Measurements from ENCODE around the gene STRA6. TPM values are rescaled to one million over a fixed set of nuclear protein-coding genes. Genes with fewer than 3 reads are reported as not detected.

STRA6 gene
- polyA plus RNA-seq, 1 experiment = 10.9 TPM

DNA sequence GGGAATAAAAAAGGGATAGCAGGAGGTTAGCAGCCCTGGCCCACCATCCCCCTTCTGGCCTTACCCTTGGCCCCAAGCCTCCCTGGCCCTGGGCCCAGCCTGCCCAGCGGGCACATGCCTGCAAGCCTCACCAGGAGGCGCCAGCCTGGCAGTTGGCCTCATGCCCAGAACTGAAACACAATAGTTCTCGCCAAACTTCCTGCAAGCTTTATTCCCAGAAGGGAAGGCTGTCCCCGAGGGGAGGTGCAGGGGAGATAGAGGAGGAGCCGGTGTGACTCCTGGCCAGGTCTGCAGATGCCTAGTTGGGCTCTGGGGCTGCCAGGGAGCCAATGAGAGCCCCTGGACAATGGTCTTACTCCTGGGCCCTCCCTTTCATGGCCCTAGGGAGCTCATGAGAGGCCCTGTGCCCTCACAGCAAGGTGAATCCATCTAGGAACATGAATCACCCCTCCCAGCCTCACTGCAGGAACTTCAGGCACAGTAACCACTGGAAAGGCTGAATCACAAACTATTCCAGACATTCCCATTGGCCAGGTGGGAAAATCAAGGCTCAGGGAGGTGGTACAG lies 37.5 kb upstream of the STRA6 start:
- Histone ChIP-seq H3K4me3 (ENCODE audit: low read depth, low read length) (no peak overlapping the region), H3K36me3 (ENCODE audit: control insufficient read depth, insufficient read depth, low read length) (no peaks in the 10 kb centered on the region), H3K27me3 (ENCODE audit: control insufficient read depth, insufficient read depth, low read length) (peaks cover under 1% of the 10 kb centered on the region)
- CTCF ChIA-PET = interaction anchor here (0.8 to 2.0 kb wide), 9 partner anchors 8 to 186 kb away, joined by 3 to 6 read pairs (median 4); no protein-coding TSS in a partner anchor
- TF ChIP-seq, protein P1, sequence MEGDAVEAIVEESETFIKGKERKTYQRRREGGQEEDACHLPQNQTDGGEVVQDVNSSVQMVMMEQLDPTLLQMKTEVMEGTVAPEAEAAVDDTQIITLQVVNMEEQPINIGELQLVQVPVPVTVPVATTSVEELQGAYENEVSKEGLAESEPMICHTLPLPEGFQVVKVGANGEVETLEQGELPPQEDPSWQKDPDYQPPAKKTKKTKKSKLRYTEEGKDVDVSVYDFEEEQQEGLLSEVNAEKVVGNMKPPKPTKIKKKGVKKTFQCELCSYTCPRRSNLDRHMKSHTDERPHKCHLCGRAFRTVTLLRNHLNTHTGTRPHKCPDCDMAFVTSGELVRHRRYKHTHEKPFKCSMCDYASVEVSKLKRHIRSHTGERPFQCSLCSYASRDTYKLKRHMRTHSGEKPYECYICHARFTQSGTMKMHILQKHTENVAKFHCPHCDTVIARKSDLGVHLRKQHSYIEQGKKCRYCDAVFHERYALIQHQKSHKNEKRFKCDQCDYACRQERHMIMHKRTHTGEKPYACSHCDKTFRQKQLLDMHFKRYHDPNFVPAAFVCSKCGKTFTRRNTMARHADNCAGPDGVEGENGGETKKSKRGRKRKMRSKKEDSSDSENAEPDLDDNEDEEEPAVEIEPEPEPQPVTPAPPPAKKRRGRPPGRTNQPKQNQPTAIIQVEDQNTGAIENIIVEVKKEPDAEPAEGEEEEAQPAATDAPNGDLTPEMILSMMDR (IDR thresholded peaks at IDR 0.05; ENCODE audit: insufficient read depth, low read depth, low read length) = peak; percentile 63
- POLR2A ChIA-PET = no interaction called here
- no peak for DNase-seq (ENCODE audit: low read depth)

DNA sequence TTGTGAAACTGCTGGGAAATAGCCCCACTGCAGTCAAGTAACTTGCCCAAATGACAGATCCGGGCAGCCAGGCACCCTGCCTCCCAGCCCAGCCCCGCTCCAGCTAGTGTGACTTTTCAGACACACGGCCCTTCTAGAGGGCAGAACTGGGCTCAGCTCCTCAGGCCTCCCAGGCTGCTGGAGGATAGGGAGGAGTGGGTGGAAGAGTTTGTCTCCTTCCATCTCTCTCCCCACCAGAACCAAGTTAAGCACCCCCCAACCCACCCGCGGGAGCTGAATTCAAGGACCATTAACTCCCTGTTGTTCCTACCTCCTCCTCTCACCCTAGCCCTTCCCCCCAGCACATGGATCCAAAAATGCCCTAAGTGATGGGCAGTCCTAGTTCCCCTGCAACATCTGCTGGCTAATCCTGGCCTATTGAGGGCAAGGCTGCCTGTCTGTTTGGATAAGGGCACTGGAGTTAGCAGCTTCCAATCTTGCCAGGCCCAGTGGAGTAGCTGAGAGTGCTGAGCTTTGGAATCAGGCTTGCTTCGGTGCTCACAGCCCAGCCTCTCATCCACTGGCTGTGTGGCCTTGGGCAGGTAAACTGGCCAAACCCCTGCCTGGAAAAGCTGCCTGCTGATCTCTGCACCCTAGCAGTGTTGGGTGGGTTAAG lies 36.6 kb upstream of the STRA6 start:
- H3K36me3 ChIP-seq (ENCODE audit: control insufficient read depth, insufficient read depth, low read length) = no peaks in the 10 kb centered on the region
- CTCF ChIA-PET = interaction anchor here (0.7 to 1.8 kb wide), 7 partner anchors 12 to 84 kb away, joined by 3 to 6 read pairs (median 3); no protein-coding TSS in a partner anchor
- POLR2A ChIA-PET = no interaction called here
- H3K4me3 ChIP-seq (ENCODE audit: low read depth, low read length) = no peak overlapping the region
- H3K27me3 ChIP-seq (ENCODE audit: control insufficient read depth, insufficient read depth, low read length) = no peaks in the 10 kb centered on the region
- DNase-seq (ENCODE audit: low read depth) = no peak
- TF ChIP-seq, protein P1 (IDR thresholded peaks at IDR 0.05; ENCODE audit: insufficient read depth, low read depth, low read length) = no peak

DNA sequence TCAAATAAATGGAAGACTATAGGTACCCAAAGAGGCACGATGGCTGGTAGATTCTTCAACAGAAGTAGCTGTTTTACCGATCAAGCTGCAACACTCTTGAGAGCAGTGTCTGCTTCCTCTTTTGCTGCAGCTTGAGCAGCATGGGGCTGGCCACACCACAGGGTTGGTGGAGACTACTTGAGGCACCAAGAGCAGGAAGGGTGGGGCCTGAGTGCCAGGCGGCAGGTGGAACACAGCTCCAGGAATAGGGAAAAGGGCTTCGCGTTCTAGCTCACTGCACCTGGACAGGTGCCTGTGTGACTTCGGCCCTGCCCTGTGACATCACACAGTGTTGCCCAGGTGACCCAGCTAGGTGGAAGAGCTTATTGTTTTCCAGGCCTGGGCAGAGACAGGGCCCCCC lies 33.4 kb upstream of the STRA6 start, which contains the start of gene CCDC33:
Gene CCDC33, plus strand, starts transcription at position 365 of the 400 bp plus-strand sequence. CDS start 394 bp downstream, outside the sequence.
- Histone ChIP-seq H3K27me3 (ENCODE audit: control insufficient read depth, insufficient read depth, low read length) (peaks cover 10% of the 10 kb centered on the region), H3K36me3 (ENCODE audit: control insufficient read depth, insufficient read depth, low read length) (no peaks in the 10 kb centered on the region), H3K4me3 (ENCODE audit: low read depth, low read length) (no peak within 1 kb of the TSS)
- no peak for DNase-seq (ENCODE audit: low read depth)
- TF ChIP-seq, protein P1 (IDR thresholded peaks at IDR 0.05; ENCODE audit: insufficient read depth, low read depth, low read length) = no peak
- POLR2A ChIA-PET = no interaction called here
- CTCF ChIA-PET = no interaction called here

DNA sequence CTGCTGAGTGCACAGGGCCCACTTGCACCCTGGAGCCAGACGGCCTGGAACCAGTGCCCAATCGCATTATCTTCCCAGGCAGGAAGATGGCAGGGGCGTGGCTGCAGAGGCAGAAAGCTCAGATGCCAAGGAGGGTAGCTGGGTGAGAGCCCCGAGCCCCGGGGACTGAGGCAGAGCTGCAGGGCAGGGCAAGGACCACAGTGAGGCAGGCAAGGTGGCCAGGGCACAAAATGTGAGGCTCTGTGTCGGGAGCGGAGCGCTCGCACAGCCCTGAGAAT lies 31.9 kb upstream of the STRA6 start:
- TF ChIP-seq, protein P1 (IDR thresholded peaks at IDR 0.05; ENCODE audit: insufficient read depth, low read depth, low read length) = no peak
- H3K36me3 ChIP-seq (ENCODE audit: control insufficient read depth, insufficient read depth, low read length) = no peaks in the 10 kb centered on the region
- ChIA-PET CTCF (interaction anchor here (0.8 to 1.9 kb wide), 4 partner anchors 9 to 100 kb away, joined by 3 to 4 read pairs (median 3); no protein-coding TSS in a partner anchor), POLR2A (no interaction called here)
- DNase-seq (ENCODE audit: low read depth) = no peak
- H3K27me3 ChIP-seq (ENCODE audit: control insufficient read depth, insufficient read depth, low read length) = peaks cover 11% of the 10 kb centered on the region
- H3K4me3 ChIP-seq (ENCODE audit: low read depth, low read length) = no peak overlapping the region

DNA sequence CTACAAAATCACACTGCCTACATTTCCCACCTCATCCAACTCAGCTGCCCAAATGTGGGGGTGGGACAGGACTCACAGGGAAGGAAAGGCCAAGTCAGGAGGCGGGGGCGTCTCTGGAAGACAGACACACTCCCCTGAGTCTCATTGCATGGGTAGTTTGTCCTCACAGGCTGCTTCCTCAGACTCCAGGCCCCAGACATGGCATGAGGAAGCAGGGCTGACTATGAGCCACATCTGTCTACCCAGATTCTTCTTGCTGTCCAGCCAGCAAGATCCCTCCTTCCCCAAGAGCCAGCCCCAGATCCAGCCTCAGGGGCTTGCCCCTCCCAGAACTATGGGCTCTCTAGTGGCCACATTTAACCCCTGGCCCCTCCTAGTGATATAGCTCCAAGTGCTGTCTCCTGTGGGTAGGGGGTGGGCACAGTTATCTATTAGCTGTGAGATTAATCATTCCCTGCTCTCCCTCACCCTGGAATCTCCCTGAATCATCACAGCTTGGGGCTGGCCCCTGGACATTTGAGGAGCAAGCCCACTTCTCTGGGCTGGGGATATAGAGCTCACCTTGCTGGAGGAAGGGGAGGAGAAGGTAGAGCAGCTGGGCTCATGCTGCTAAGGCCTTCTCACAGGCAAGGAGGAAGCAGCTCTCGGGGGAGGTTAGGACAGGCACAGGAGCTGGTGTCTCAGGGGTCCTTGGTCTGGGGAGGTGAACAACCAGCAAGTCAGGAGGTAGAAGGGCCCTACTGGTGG lies 31.4 kb upstream of the STRA6 start:
- POLR2A ChIA-PET = no interaction called here
- CTCF ChIA-PET = interaction anchor here (0.7 to 1.9 kb wide), 7 partner anchors 8 to 100 kb away, joined by 3 to 5 read pairs (median 3); no protein-coding TSS in a partner anchor
- DNase-seq (ENCODE audit: low read depth) = no peak
- TF ChIP-seq, protein P1 (IDR thresholded peaks at IDR 0.05; ENCODE audit: insufficient read depth, low read depth, low read length) = no peak
- Histone ChIP-seq H3K4me3 (ENCODE audit: low read depth, low read length) (no peak overlapping the region), H3K36me3 (ENCODE audit: control insufficient read depth, insufficient read depth, low read length) (no peaks in the 10 kb centered on the region), H3K27me3 (ENCODE audit: control insufficient read depth, insufficient read depth, low read length) (peaks cover 11% of the 10 kb centered on the region)

Data from BJ (cell line).